Astrocyte (in vitro differentiated cells and primary cell): ENCODE data around the gene INAFM2. TPM values are rescaled to one million over a fixed set of nuclear protein-coding genes. Genes with fewer than 3 reads are reported as not detected.

Experiments used
- DNase-seq: peaks from one replicate; pipeline ENCODE4 v3.0.0-alpha.2; 2010; ENCODE audit warnings: low read depth
- FAIRE-seq: peaks from 2 replicates; lab custom pipeline; 2011; peaks lifted over from hg19 to GRCh38; lab: Jason Lieb, UNC
- H2AFZ ChIP-seq: 2 replicates; pipeline ENCODE4 v1.6.0; 2012; ENCODE audit warnings: low read depth, low read length, inconsistent platforms
- H3K27ac ChIP-seq: 2 replicates; pipeline ENCODE4 v1.5.1; 2011; ENCODE audit warnings: low read depth, low read length, inconsistent platforms
- H3K27me3 ChIP-seq: 2 replicates; pipeline ENCODE4 v1.6.0; 2011; ENCODE audit warnings: low read length, inconsistent platforms; ENCODE audit not compliant: insufficient read depth
- H3K36me3 ChIP-seq: 2 replicates; pipeline ENCODE4 v1.5.1; 2011; ENCODE audit warnings: low read length, inconsistent platforms; ENCODE audit not compliant: insufficient read depth
- H3K4me1 ChIP-seq: 2 replicates; pipeline ENCODE4 v1.5.1; 2011; ENCODE audit warnings: low read length, inconsistent platforms; ENCODE audit not compliant: insufficient read depth
- H3K4me2 ChIP-seq: 2 replicates; pipeline ENCODE4 v1.6.0; 2012; ENCODE audit warnings: low read length, inconsistent platforms
- H3K4me3 ChIP-seq: 2 replicates; pipeline ENCODE4 v1.5.1; 2011; ENCODE audit warnings: low read depth, mild to moderate bottlenecking, low read length, inconsistent platforms; ENCODE audit not compliant: insufficient read depth
- H3K79me2 ChIP-seq: 2 replicates; pipeline ENCODE4 v1.6.0; 2012; ENCODE audit warnings: mild to moderate bottlenecking, low read length, inconsistent platforms; ENCODE audit not compliant: insufficient read depth
- H3K9ac ChIP-seq: 2 replicates; pipeline ENCODE4 v1.6.0; 2012; ENCODE audit warnings: mild to moderate bottlenecking, low read length, inconsistent platforms
- H3K9me3 ChIP-seq: 2 replicates; pipeline ENCODE4 v1.5.1; 2012; ENCODE audit warnings: low read depth, mild to moderate bottlenecking, low read length, inconsistent platforms; ENCODE audit not compliant: insufficient read depth
- H4K20me1 ChIP-seq: 2 replicates; pipeline ENCODE4 v1.6.0; 2012; ENCODE audit warnings: low read length, inconsistent platforms; ENCODE audit not compliant: insufficient read depth
- H3K27ac Mint-ChIP-seq: one replicate; pipeline ENCODE4 v1.8.0; 2021; ENCODE audit warnings: mild to moderate bottlenecking, mixed read lengths; ENCODE audit not compliant: unreplicated experiment
- H3K27me3 Mint-ChIP-seq: one replicate; pipeline ENCODE4 v1.8.0; 2021; ENCODE audit warnings: low read depth, mixed read lengths; ENCODE audit not compliant: unreplicated experiment
- H3K36me3 Mint-ChIP-seq: one replicate; pipeline ENCODE4 v1.8.0; 2021; ENCODE audit warnings: low read depth, mixed read lengths; ENCODE audit not compliant: unreplicated experiment
- H3K4me1 Mint-ChIP-seq: one replicate; pipeline ENCODE4 v1.8.0; 2021; ENCODE audit warnings: low read depth, mixed read lengths; ENCODE audit not compliant: unreplicated experiment
- H3K4me3 Mint-ChIP-seq: one replicate; pipeline ENCODE4 v1.8.0; 2021; ENCODE audit warnings: mild to moderate bottlenecking, moderate library complexity, mixed read lengths; ENCODE audit not compliant: unreplicated experiment
- H3K9me3 Mint-ChIP-seq: one replicate; pipeline ENCODE4 v1.8.0; 2021; ENCODE audit warnings: mild to moderate bottlenecking, mixed read lengths; ENCODE audit not compliant: unreplicated experiment
- CTCF ChIP-seq: IDR thresholded peaks from 2 replicates; pipeline ENCODE4 v1.5.1; 2011; ENCODE audit warnings: low read depth, mild to moderate bottlenecking, inconsistent platforms, low read length, moderate library complexity; ENCODE audit not compliant: insufficient read depth
- EZH2 ChIP-seq: IDR thresholded peaks from 2 replicates; pipeline ENCODE4 v1.6.1; 2012; ENCODE audit warnings: mild to moderate bottlenecking, low read length, inconsistent platforms; ENCODE audit not compliant: insufficient read depth
- total RNA-seq: library from RNA; stranded (reverse); gene quantifications from 2 replicates; pipeline ENCODE4 v1.2.1, GENCODE V29; 2021

The INAFM2 gene
- total RNA-seq, 1 donor from 2014 or later, result 41.2 TPM

- no peaks in the 10 kb centered on the region for H3K36me3 Mint-ChIP-seq
- Histone ChIP-seq H2AFZ (no peak overlapping the region), H3K79me2 (no peaks in the 10 kb centered on the region), H3K27ac (no peak overlapping the region), H3K9me3 (no peaks in the 10 kb centered on the region), H3K4me2 (no peak overlapping the region), H3K36me3 (no peaks in the 10 kb centered on the region), H3K9ac (no peak overlapping the region), H3K4me1 (peaks cover 4% of the 10 kb centered on the region), H4K20me1 (no peaks in the 10 kb centered on the region), H3K4me3 (no peak overlapping the region), H3K27me3 (peaks cover 7% of the 10 kb centered on the region)
- peaks cover 63% of the 10 kb centered on the region for H3K27me3 Mint-ChIP-seq
- H3K9me3 Mint-ChIP-seq, result peaks cover 6% of the 10 kb centered on the region
- TF ChIP-seq EZH2 (no peak), CTCF (no peak)
- no peak overlapping the region for H3K27ac Mint-ChIP-seq
- H3K4me1 Mint-ChIP-seq, result no peaks in the 10 kb centered on the region
- FAIRE-seq (no peak), DNase-seq (no peak)
- no peak overlapping the region for H3K4me3 Mint-ChIP-seq
Measured at GRCh38 chr15:40364251-40364650, 40.8 kb downstream of the INAFM2 start.

- H3K27me3 ChIP-seq, result peaks cover 7% of the 10 kb centered on the region
- no peak for FAIRE-seq
- H3K36me3 ChIP-seq, result no peaks in the 10 kb centered on the region
- H3K79me2 ChIP-seq, result no peaks in the 10 kb centered on the region
- H2AFZ ChIP-seq, result no peak overlapping the region
- no peak overlapping the region for H3K4me3 ChIP-seq
- H3K4me2 ChIP-seq, result no peak overlapping the region
- DNase-seq, result no peak
- no peak overlapping the region for H3K9ac ChIP-seq
- no peaks in the 10 kb centered on the region for H3K9me3 ChIP-seq
- Mint-ChIP-seq H3K9me3 (peaks cover 6% of the 10 kb centered on the region), H3K27me3 (peaks cover 61% of the 10 kb centered on the region), H3K27ac (no peak overlapping the region), H3K4me1 (no peaks in the 10 kb centered on the region), H3K4me3 (no peak overlapping the region), H3K36me3 (no peaks in the 10 kb centered on the region)
- H3K27ac ChIP-seq, result no peak overlapping the region
- TF ChIP-seq CTCF, result no peak
- no peak for TF ChIP-seq EZH2
- peaks cover 4% of the 10 kb centered on the region for H3K4me1 ChIP-seq
- no peaks in the 10 kb centered on the region for H4K20me1 ChIP-seq
Measured at GRCh38 chr15:40365016-40365415, 41.5 kb downstream of the INAFM2 start.

DNA sequence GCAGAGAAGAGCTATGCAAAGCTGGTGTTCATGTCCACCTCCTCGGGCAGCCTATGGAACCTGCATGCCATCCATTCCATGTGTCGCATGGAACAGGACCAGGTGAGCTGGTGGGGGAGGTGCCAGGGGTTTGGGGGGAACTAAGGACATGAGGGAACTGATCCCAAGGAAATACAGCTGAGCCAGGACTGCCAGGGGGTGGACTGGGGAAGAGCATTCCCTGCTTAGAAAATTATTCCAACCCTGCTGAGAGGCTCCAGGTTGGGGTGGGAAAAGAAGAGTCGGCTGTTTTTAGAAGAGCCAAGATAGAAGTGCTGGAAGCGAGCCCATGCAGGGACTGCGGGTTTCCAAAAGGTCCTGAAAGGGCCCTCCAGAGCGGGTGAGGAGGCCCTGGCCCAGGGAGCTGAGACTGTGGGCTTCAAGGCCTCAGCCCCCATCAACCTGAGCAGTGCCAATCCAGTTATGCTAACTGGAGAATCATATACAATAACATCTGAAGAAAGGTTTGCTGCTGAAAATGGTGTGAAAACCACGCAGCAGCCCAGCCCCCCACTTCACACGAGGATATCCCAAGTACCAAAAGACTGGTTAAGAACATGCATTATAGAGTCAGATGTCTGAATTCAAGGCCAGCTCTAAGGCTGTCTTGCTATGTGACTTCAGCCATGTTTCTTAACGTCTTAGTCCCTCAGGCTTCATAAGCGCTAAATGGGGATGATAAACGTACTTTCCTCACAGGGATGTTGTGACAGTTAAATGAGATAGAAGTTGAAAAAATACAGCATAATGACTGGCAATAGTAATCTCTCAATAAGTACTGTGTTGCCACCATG lies 42.3 kb downstream of the INAFM2 start:
- Mint-ChIP-seq H3K27me3 (peaks cover 57% of the 10 kb centered on the region), H3K4me1 (no peaks in the 10 kb centered on the region), H3K9me3 (peaks cover 6% of the 10 kb centered on the region), H3K27ac (no peak overlapping the region), H3K4me3 (no peak overlapping the region), H3K36me3 (no peaks in the 10 kb centered on the region)
- DNase-seq (no peak), FAIRE-seq (no peak)
- Histone ChIP-seq H4K20me1 (no peaks in the 10 kb centered on the region), H2AFZ (no peak overlapping the region), H3K27me3 (peaks cover 7% of the 10 kb centered on the region), H3K27ac (no peak overlapping the region), H3K9me3 (no peaks in the 10 kb centered on the region), H3K4me1 (peaks cover 4% of the 10 kb centered on the region), H3K79me2 (no peaks in the 10 kb centered on the region), H3K4me2 (no peak overlapping the region), H3K4me3 (no peak overlapping the region), H3K9ac (no peak overlapping the region), H3K36me3 (no peaks in the 10 kb centered on the region)
- no peak for TF ChIP-seq EZH2
- no peak for TF ChIP-seq CTCF
